GM20431 (cell line): Measurements from ENCODE around the gene NEURL3.

ENCODE experiments used
- in situ Hi-C: fragments of 300-500 bp; cut with MseI, MboI; formaldehyde crosslinking; loops from one replicate; pipeline ENCODE4 v1.15.0; 2020; ENCODE audit warnings: low sequenced_read_pairs; ENCODE audit not compliant: unreplicated experiment

The NEURL3 gene

GRCh38 chr2:96447726-96448125 lies 57.4 kb downstream of the NEURL3 start:
- in situ Hi-C loops, result no loop called here
